Activated CD4-positive, CD25-positive, alpha-beta regulatory T cell treated with anti-CD3 and anti-CD28 coated beads, Interleukin-2, amount 50 U/mL, for 24 hours (primary cell): ENCODE data around the gene CTDNEP1.
A peak's percentile ranks its signal among the peaks of the same experiment; 100 is the strongest.

Source experiments
- ATAC-seq, 2 donors: fragments of 150-1000 bp; cut with Tn5 transposase; one replicate each; pipeline ENCODE4 v1.10.0; 2021; ENCODE audit warnings: mild to moderate bottlenecking in 1 of 2, moderate library complexity in 1 of 2

Gene CTDNEP1

GRCh38 chr17:7279448-7279847 is 27.9 kb upstream of the CTDNEP1 start:
- ATAC-seq, result no peak

GRCh38 chr17:7266784-7267183 is 15.2 kb upstream of the CTDNEP1 start:
- no peak for ATAC-seq

- ATAC-seq, result no peak
These were observed 12.2 kb upstream of the CTDNEP1 start for GRCh38 chr17:7263801-7264078.

GRCh38 chr17:7262935-7263800 is 11.6 kb upstream of the CTDNEP1 start:
- peak in 1 of 2 donors; percentile 11 for ATAC-seq

- ATAC-seq, result no peak
These were observed 10.8 kb upstream of the CTDNEP1 start, which contains the start of gene CLDN7 for GRCh38 chr17:7262192-7262934. TSS of gene CLDN7 (minus strand) at chr17:7262478. CDS start at chr17:7262043, 435 bp downstream.

- peak; percentile 48 to 56 for ATAC-seq
These were observed 10.1 kb upstream of the CTDNEP1 start for GRCh38 chr17:7261379-7262191.

- peak; percentile 42 for ATAC-seq
These were observed 9.3 kb upstream of the CTDNEP1 start for GRCh38 chr17:7260651-7261378.

- ATAC-seq, result no peak
These were observed 8.6 kb upstream of the CTDNEP1 start for GRCh38 chr17:7260151-7260550.

- ATAC-seq, result no peak
These were observed 8.0 kb upstream of the CTDNEP1 start for GRCh38 chr17:7259555-7259889.

GRCh38 chr17:7258731-7259554 is 7.4 kb upstream of the CTDNEP1 start:
- ATAC-seq, result no peak

- ATAC-seq, result no peak
These were observed 5.4 kb upstream of the CTDNEP1 start for GRCh38 chr17:7256766-7257456.

GRCh38 chr17:7254511-7254910 is 3.0 kb upstream of the CTDNEP1 start:
- ATAC-seq, result no peak

- ATAC-seq, result no peak
These were observed 1.5 kb upstream of the CTDNEP1 start for GRCh38 chr17:7253082-7253481.

- ATAC-seq, result peak; percentile 57 to 61
These were observed 876 bp upstream of the CTDNEP1 start, which contains the start of gene ELP5 for GRCh38 chr17:7252176-7253043. TSS of gene ELP5 (plus strand) at chr17:7252215. CDS start at chr17:7252551, 336 bp downstream.

- ATAC-seq, result peak; percentile 1 to 3
These were observed 573 bp downstream of the CTDNEP1 start for GRCh38 chr17:7250695-7251627.

- ATAC-seq, result no peak
These were observed 1.7 kb downstream of the CTDNEP1 start for GRCh38 chr17:7249830-7250229.

GRCh38 chr17:7249214-7249613 is 2.3 kb downstream of the CTDNEP1 start:
- ATAC-seq, result no peak

GRCh38 chr17:7248796-7249195 is 2.7 kb downstream of the CTDNEP1 start:
- no peak for ATAC-seq

GRCh38 chr17:7246779-7247178 is 4.8 kb downstream of the CTDNEP1 start:
- ATAC-seq, result no peak
